ENCODE measurements around the gene CXXC1. TPM values are rescaled to one million over a fixed set of nuclear protein-coding genes. Genes with fewer than 3 reads are reported as not detected.

CXXC1 gene
- total RNA-seq, 1 donor from 2014 or later, result 32.6 TPM

DNA sequence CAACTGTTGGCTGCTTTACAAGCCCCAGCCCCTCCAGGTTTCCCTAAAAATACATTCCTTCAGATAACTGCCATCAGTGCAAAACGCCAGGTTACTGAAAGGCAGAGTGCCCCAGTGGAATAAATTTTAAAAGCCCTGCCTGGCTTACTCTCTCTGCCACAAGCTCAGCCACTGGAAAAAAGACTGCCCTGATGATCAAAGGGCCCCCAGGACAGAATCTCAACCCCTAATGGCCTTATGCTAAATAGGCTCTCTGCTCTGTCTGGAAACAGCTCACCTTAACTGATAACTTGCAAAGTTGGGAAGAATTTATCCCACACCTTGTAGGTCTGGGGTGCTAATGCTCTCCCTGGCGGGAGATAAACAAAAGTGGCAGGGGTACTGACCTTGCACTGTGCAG, 55.1 kb downstream of the CXXC1 start:
- H3K4me3 ChIP-seq (ENCODE audit: low read depth, low read length), result no peak overlapping the region
- no peaks in the 10 kb centered on the region for H3K36me3 ChIP-seq (ENCODE audit: control insufficient read depth, insufficient read depth, low read length)
- FAIRE-seq (no peak), DNase-seq (ENCODE audit: low read depth) (no peak)
- no peaks in the 10 kb centered on the region for H3K27me3 ChIP-seq (ENCODE audit: control insufficient read depth, insufficient read depth, low read length)
- TF ChIP-seq, protein P1, sequence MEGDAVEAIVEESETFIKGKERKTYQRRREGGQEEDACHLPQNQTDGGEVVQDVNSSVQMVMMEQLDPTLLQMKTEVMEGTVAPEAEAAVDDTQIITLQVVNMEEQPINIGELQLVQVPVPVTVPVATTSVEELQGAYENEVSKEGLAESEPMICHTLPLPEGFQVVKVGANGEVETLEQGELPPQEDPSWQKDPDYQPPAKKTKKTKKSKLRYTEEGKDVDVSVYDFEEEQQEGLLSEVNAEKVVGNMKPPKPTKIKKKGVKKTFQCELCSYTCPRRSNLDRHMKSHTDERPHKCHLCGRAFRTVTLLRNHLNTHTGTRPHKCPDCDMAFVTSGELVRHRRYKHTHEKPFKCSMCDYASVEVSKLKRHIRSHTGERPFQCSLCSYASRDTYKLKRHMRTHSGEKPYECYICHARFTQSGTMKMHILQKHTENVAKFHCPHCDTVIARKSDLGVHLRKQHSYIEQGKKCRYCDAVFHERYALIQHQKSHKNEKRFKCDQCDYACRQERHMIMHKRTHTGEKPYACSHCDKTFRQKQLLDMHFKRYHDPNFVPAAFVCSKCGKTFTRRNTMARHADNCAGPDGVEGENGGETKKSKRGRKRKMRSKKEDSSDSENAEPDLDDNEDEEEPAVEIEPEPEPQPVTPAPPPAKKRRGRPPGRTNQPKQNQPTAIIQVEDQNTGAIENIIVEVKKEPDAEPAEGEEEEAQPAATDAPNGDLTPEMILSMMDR (IDR thresholded peaks at IDR 0.05; ENCODE audit: insufficient read depth, low read length, severe bottlenecking), result no peak

Other genes starting within 250 kb of the CXXC1 start
- gene MYO5B, start 92.5 kb downstream of the CXXC1 start, total RNA-seq, result 31.3 and 66.8 TPM in 2 replicates
- 0.26 and 1.3 TPM in 2 replicates for gene CFAP53, start 21.2 kb downstream of the CXXC1 start, total RNA-seq
- 127 and 221 TPM in 2 replicates for gene MBD1, start 6.2 kb downstream of the CXXC1 start, total RNA-seq
- 0.26 and 0.51 TPM in 2 replicates for gene SKA1, start 87.4 kb upstream of the CXXC1 start, total RNA-seq